Transverse colon (tissue), 4 donors: ENCODE data around the gene COL24A1. TPM values are rescaled to one million over a fixed set of nuclear protein-coding genes. Genes with fewer than 3 reads are reported as not detected.

ENCODE experiments used
- DNase-seq: peaks from one replicate; pipeline ENCODE4 v3.0.0-alpha.2; 2019
- H3K27ac ChIP-seq, 4 donors: fragments of 200-600 bp; sonication (generic); 2 replicates each; pipeline ENCODE4 v1.5.1; 2016 to 2018; ENCODE audit warnings: inconsistent platforms in 4 of 4
- H3K27me3 ChIP-seq: fragments of 200-600 bp; sonication (generic); 2 replicates; pipeline ENCODE4 v1.5.1; 2017; ENCODE audit warnings: inconsistent platforms
- H3K36me3 ChIP-seq, 4 donors: fragments of 200-600 bp; sonication (generic); 2 replicates each; pipeline ENCODE4 v1.5.1; 2017 to 2019; ENCODE audit warnings: inconsistent platforms in 4 of 4
- H3K4me1 ChIP-seq, 4 donors: fragments of 200-600 bp; sonication (generic); 2 replicates each; pipeline ENCODE4 v1.5.1; 2017 to 2020; ENCODE audit warnings: inconsistent platforms in 4 of 4
- H3K4me3 ChIP-seq, 4 donors: fragments of 200-600 bp; sonication (generic); 1 replicate in 1 of 4; 2 replicates in 3 of 4; pipeline versions ENCODE4 v1.5.1 to v1.6.1; 2017 to 2019; ENCODE audit warnings: inconsistent platforms in 4 of 4
- H3K9me3 ChIP-seq, 2 donors: fragments of 200-600 bp; sonication (generic); 2 replicates each; pipeline ENCODE4 v1.5.1; 2017 to 2019; ENCODE audit warnings: inconsistent platforms in 2 of 2
- CTCF ChIP-seq, 5 experiments: fragments of 200-600 bp in 3 of 5; fragments of 450-650 bp in 2 of 5; sonication (generic) in 3 of 5; IDR thresholded peaks; 1 replicate in 2 of 5; 2 replicates in 3 of 5; pipeline ENCODE4 v1.5.1; 2016 to 2017; ENCODE audit warnings: antibody characterized with exemption in 5 of 5, inconsistent platforms in 3 of 5, mild to moderate bottlenecking in 2 of 5, moderate library complexity in 1 of 5
- EP300 ChIP-seq: sonication (generic); formaldehyde crosslinking; IDR thresholded peaks from one replicate; pipeline ENCODE4 v1.6.1; 2017; ENCODE audit warnings: antibody characterized with exemption, low read depth
- POLR2A ChIP-seq: fragments of 450-650 bp; IDR thresholded peaks from one replicate; pipeline ENCODE4 v1.6.1; 2016; ENCODE audit warnings: antibody characterized with exemption, mild to moderate bottlenecking, moderate library complexity
- POLR2AphosphoS5 ChIP-seq, 3 donors: sonication (generic); formaldehyde crosslinking; IDR thresholded peaks; one replicate each; pipeline ENCODE4 v1.6.1; 2016; ENCODE audit warnings: antibody characterized with exemption in 3 of 3
- WGBS, 2 donors: methylation state at CpG; one replicate each; pipeline ENCODE4 v1.1.5; 2018; ENCODE audit warnings: low coverage in 1 of 2; 5-methylcytosine and 5-hydroxymethylcytosine counted together
- in situ Hi-C, 4 donors: fragments of 200-750 bp; cut with MboI; loops; one replicate each; pipeline versions ENCODE4 v1.15.0 to v1.15.1; 2017; ENCODE audit warnings: low sequenced_read_pairs in 3 of 4, low pct_ligation_motif_present in 1 of 4, low pct_unique_long_range_greater_than_20kb in 1 of 4
- intact Hi-C: fragments of 100-400 bp; cut with DNase I; formaldehyde crosslinking; loops from one replicate; pipeline ENCODE4 v1.15.1; 2023; ENCODE audit warnings: low total_unique reads
- total RNA-seq, 4 donors: library from RNA; depleted of rRNA; stranded (reverse); fragments of >200 nt; gene quantifications; one replicate each; pipeline ENCODE4 v1.1.0, GENCODE V29; 2016

COL24A1 gene
- total RNA-seq, 4 donors from 2014 or later: 0.68 to 1.2 (median 0.93) TPM

- no peaks in the 10 kb centered on the region for H3K4me1 ChIP-seq
- no peaks in the 10 kb centered on the region for H3K36me3 ChIP-seq
- no peak overlapping the region for H3K4me3 ChIP-seq
- H3K27ac ChIP-seq: no peak overlapping the region
- no peak for DNase-seq
- H3K27me3 ChIP-seq: no peaks in the 10 kb centered on the region
- WGBS, 2 donors: 38 to 44% methylated on average over 2 of the region's 2 CpGs
- no peaks in the 10 kb centered on the region for H3K9me3 ChIP-seq
- intact Hi-C loops: no loop called here
- TF ChIP-seq EP300 (no peak), CTCF (IDR thresholded peaks at IDR 0.05) (peak; percentile 36 to 62 (median 52))
- in situ Hi-C loops: loop anchor here in 2 of 4 donors (10.0 to 25.0 kb wide), 2 partner anchors 704 to 706 kb away; no protein-coding TSS in a partner anchor
Measured at GRCh38 chr1:86018283-86018923, 138.2 kb downstream of the COL24A1 start.

- DNase-seq: no peak
- Histone ChIP-seq H3K4me1 (no peaks in the 10 kb centered on the region), H3K9me3 (no peaks in the 10 kb centered on the region), H3K27ac (no peak overlapping the region), H3K4me3 (no peak overlapping the region), H3K36me3 (no peaks in the 10 kb centered on the region), H3K27me3 (no peaks in the 10 kb centered on the region)
- TF ChIP-seq POLR2AphosphoS5 (IDR thresholded peaks at IDR 0.05): no peak
- TF ChIP-seq POLR2A: no peak
- TF ChIP-seq CTCF (IDR thresholded peaks at IDR 0.05): no peak
- TF ChIP-seq EP300: no peak
- in situ Hi-C loops (loop anchor here in 2 of 4 donors (10.0 to 25.0 kb wide), 2 partner anchors 701 to 704 kb away; no protein-coding TSS in a partner anchor), intact Hi-C loops (no loop called here)
- WGBS, 2 donors: 75 to 88% methylated on average over 2 of the region's 2 CpGs
Measured at GRCh38 chr1:86016076-86016759, 140.4 kb downstream of the COL24A1 start.

- 86 to 87% methylated on average over 1 of the region's 1 CpG for WGBS, 2 donors
- H3K27me3 ChIP-seq: no peaks in the 10 kb centered on the region
- H3K27ac ChIP-seq: no peak overlapping the region
- intact Hi-C loops (no loop called here), in situ Hi-C loops (loop anchor here in 2 of 4 donors (10.0 to 25.0 kb wide), 2 partner anchors 701 to 703 kb away; no protein-coding TSS in a partner anchor)
- no peaks in the 10 kb centered on the region for H3K36me3 ChIP-seq
- no peak overlapping the region for H3K4me3 ChIP-seq
- TF ChIP-seq POLR2A (no peak), POLR2AphosphoS5 (IDR thresholded peaks at IDR 0.05) (no peak), EP300 (no peak), CTCF (IDR thresholded peaks at IDR 0.05) (no peak)
- no peaks in the 10 kb centered on the region for H3K9me3 ChIP-seq
- no peaks in the 10 kb centered on the region for H3K4me1 ChIP-seq
- no peak for DNase-seq
Measured at GRCh38 chr1:86015375-86015774, 141.2 kb downstream of the COL24A1 start.

GRCh38 chr1:86000601-86001000 is 156.0 kb downstream of the COL24A1 start:
- in situ Hi-C loops: loop anchor here in 1 of 4 donors (25.0 kb wide), 1 partner anchor 688 kb away; no protein-coding TSS in a partner anchor

More at GRCh38 chr1:86000601-86001000, 156.0 kb downstream of the COL24A1 start:
- no peak for DNase-seq
- no peaks in the 10 kb centered on the region for H3K4me1 ChIP-seq
- no peak overlapping the region for H3K27ac ChIP-seq
- H3K4me3 ChIP-seq: no peak overlapping the region
- peaks cover 0 to 4% of the 10 kb centered on the region in 2 donors for H3K9me3 ChIP-seq
- intact Hi-C loops: no loop called here
- H3K36me3 ChIP-seq: no peaks in the 10 kb centered on the region
- H3K27me3 ChIP-seq: no peaks in the 10 kb centered on the region
- 0 to 71% methylated on average over 1 of the region's 1 CpG for WGBS, 2 donors
- TF ChIP-seq EP300: no peak
- no peak for TF ChIP-seq POLR2A
- no peak for TF ChIP-seq POLR2AphosphoS5 (IDR thresholded peaks at IDR 0.05)
- no peak for TF ChIP-seq CTCF (IDR thresholded peaks at IDR 0.05)
